GM12891 (cell line): ENCODE data around the gene SHISA9.

Experiments used
- PAX5 ChIP-seq: IDR thresholded peaks from 2 replicates; pipeline ENCODE4 v1.6.1; 2011; ENCODE audit warnings: low read length, moderate library complexity, mild to moderate bottlenecking; ENCODE audit not compliant: insufficient read depth, severe bottlenecking
- POLR2A ChIP-seq: IDR thresholded peaks from 2 replicates; pipeline ENCODE4 v1.6.1; 2011; ENCODE audit warnings: low read depth, low read length, control low read depth
- POLR2AphosphoS5 ChIP-seq: IDR thresholded peaks from 2 replicates; pipeline ENCODE4 v1.6.1; 2011; ENCODE audit warnings: low read depth, low read length, control low read depth
- TAF1 ChIP-seq: IDR thresholded peaks from 2 replicates; pipeline ENCODE4 v1.6.1; 2011; ENCODE audit warnings: low read depth, low read length, control low read depth

DNA sequence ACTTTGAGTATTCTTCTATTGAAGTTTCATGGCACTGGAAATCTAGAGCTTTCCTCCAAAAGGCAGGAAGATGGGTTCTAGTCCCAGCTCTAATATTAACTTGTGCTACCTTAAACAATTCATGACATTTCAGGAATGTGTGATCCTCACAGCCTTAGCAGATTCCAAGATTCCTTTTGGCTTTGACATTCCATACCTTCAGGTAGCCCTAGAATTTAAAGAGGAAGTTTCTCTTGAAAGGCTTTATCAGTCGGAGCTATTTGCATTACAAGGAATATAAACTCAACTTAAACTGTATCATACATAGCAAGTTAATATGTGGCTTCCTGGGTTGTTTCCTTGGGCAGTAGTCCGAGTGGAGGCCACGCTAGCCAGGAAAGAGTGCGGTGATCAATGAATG, 330.0 kb downstream of the SHISA9 start:
- no peak for TF ChIP-seq TAF1
- TF ChIP-seq POLR2A = no peak
- no peak for TF ChIP-seq POLR2AphosphoS5
- TF ChIP-seq PAX5 = no peak
